Esophagus muscularis mucosa (tissue), 4 donors: ENCODE measurements around the gene XPO1.

ENCODE experiments used
- EP300 ChIP-seq: sonication (generic); formaldehyde crosslinking; IDR thresholded peaks from one replicate; pipeline ENCODE4 v1.6.1; 2017; ENCODE audit warnings: antibody characterized with exemption
- POLR2A ChIP-seq: fragments of 450-650 bp; IDR thresholded peaks from one replicate; pipeline ENCODE4 v1.6.1; 2017; ENCODE audit warnings: antibody characterized with exemption, moderate library complexity, mild to moderate bottlenecking, low read depth
- POLR2AphosphoS5 ChIP-seq, 2 donors: sonication (generic); formaldehyde crosslinking; IDR thresholded peaks; one replicate each; pipeline ENCODE4 v1.6.1; 2017; ENCODE audit warnings: antibody characterized with exemption in 2 of 2
- TF ChIP-seq, protein P1 (sequence below), 3 experiments: fragments of 200-600 bp in 2 of 3; fragments of 450-650 bp in 1 of 3; sonication (generic) in 2 of 3; IDR thresholded peaks; one replicate each; pipeline ENCODE4 v1.5.1; 2017 to 2019; ENCODE audit warnings: antibody characterized with exemption in 3 of 3, mild to moderate bottlenecking in 2 of 3, moderate library complexity in 1 of 3

DNA sequence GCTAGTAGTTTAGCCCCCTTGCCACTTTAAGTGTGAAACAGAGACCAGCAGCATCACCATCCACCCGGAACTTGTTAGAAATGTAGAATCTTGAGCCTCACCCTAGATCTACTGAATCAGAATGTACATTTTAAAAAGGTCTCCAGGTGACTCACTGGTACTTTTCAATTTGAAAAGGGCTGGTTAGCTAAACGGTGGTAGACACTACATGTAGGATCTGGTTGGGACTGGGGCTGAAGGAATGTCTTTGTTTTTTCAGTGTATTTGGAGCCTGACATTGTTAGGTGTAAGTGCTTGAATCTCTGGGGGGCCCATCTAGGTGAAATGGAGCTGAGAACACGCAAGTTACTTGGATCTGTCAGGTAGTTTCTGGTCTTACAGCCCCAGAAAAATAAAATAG lies 44.0 kb upstream of the XPO1 start:
- TF ChIP-seq, protein P1, sequence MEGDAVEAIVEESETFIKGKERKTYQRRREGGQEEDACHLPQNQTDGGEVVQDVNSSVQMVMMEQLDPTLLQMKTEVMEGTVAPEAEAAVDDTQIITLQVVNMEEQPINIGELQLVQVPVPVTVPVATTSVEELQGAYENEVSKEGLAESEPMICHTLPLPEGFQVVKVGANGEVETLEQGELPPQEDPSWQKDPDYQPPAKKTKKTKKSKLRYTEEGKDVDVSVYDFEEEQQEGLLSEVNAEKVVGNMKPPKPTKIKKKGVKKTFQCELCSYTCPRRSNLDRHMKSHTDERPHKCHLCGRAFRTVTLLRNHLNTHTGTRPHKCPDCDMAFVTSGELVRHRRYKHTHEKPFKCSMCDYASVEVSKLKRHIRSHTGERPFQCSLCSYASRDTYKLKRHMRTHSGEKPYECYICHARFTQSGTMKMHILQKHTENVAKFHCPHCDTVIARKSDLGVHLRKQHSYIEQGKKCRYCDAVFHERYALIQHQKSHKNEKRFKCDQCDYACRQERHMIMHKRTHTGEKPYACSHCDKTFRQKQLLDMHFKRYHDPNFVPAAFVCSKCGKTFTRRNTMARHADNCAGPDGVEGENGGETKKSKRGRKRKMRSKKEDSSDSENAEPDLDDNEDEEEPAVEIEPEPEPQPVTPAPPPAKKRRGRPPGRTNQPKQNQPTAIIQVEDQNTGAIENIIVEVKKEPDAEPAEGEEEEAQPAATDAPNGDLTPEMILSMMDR (IDR thresholded peaks at IDR 0.05) = no peak
- TF ChIP-seq POLR2A = no peak
- no peak for TF ChIP-seq POLR2AphosphoS5 (IDR thresholded peaks at IDR 0.05)
- TF ChIP-seq EP300 = no peak
